SJSA1 (cell line): ENCODE measurements around the gene MAN2C1. TPM values are rescaled to one million over a fixed set of nuclear protein-coding genes. Genes with fewer than 3 reads are reported as not detected.
A peak's percentile ranks its signal among the peaks of the same experiment; 100 is the strongest.
"Not testable (repeated sequence)": the region's sequence is repeated elsewhere in the genome, so short reads cannot be mapped to it uniquely, and the experiment has no call there.

ENCODE experiments used
- DNase-seq, 2 experiments: peaks; one replicate each; pipeline ENCODE4 v3.0.0-alpha.2; 2015 to 2020; ENCODE audit warnings: low spot score in 2 of 2, low read depth in 1 of 2
- H3K27ac ChIP-seq: fragments of 250-450 bp; sonication (Bioruptor Pico); 2 replicates; pipeline ENCODE4 v1.5.1; 2020; ENCODE audit warnings: mild to moderate bottlenecking, moderate library complexity
- H3K27me3 ChIP-seq: fragments of 250-450 bp; sonication (Bioruptor Pico); replicated peaks from 2 replicates; pipeline ENCODE4 v1.5.1; 2020; ENCODE audit warnings: mild to moderate bottlenecking, moderate library complexity
- H3K36me3 ChIP-seq: fragments of 250-450 bp; sonication (Bioruptor Pico); 2 replicates; pipeline ENCODE4 v1.5.1; 2020; ENCODE audit warnings: mild to moderate bottlenecking
- H3K4me1 ChIP-seq: fragments of 250-450 bp; sonication (Bioruptor Pico); replicated peaks from 2 replicates; pipeline ENCODE4 v1.6.1; 2021; ENCODE audit warnings: mild to moderate bottlenecking
- H3K4me3 ChIP-seq: fragments of 250-450 bp; sonication (Bioruptor Pico); 2 replicates; pipeline ENCODE4 v1.5.1; 2020; ENCODE audit warnings: mild to moderate bottlenecking
- H3K9me3 ChIP-seq: fragments of 250-450 bp; sonication (Bioruptor Pico); replicated peaks from 2 replicates; pipeline ENCODE4 v1.5.1; 2020; ENCODE audit warnings: mild to moderate bottlenecking
- total RNA-seq: library from RNA; depleted of rRNA; stranded (reverse); fragments of >200 nt; shearing (Covaris generic); gene quantifications from 2 replicates; pipeline ENCODE4 v1.2.3, GENCODE V29; 2014; rRNA removed

The MAN2C1 gene
- total RNA-seq, 1 experiment from 2014 or later, result 55.7 TPM

DNA sequence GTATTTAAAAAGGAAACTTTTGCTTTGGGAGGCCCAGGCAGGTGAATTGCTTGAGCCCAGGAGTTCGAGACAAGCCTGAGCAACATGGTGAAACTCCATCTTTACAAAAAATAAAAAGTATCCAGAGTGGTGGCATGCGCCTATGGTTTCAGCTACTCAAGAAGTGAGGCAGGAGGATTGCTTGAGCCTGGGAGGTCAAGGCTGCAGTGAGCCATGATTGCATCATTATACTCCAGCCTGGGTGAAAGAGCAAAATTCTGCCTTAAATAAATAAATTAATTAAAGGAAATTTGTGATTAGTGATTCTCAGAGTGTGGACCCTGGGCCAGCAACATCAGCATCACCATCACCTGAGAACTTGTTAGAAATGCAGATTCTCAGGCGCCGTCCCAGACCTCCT is 42.5 kb downstream of the MAN2C1 start:
- no peaks in the 10 kb centered on the region for H3K27me3 ChIP-seq
- no peak for DNase-seq
- H3K4me1 ChIP-seq, result no peaks in the 10 kb centered on the region
- no peaks in the 10 kb centered on the region for H3K36me3 ChIP-seq
- no peak overlapping the region for H3K4me3 ChIP-seq
- no peak overlapping the region for H3K27ac ChIP-seq
- 0 out of 2 replicates have a peak, but pooled peaks cover 2% of the 10 kb centered on the region for H3K9me3 ChIP-seq

DNA sequence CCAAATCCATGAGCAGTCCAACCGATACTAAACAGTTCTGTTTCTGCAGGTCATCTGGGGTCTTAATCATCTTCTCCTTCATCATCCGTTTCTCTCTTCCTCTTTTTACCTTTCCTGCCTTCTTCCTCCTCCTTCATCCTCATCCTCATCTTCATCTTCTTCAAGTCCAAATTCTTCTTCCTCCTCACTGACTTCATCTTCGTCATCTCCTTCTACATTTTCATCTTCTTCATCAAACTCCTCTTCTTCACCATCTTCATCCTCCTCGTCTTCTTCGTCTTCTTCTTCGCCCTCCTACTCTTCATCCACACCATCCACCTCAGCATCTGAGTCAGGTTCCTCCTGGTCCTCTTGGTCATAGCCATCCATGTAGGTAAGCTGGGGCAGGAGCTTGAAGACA is 46.7 kb downstream of the MAN2C1 start:
- Histone ChIP-seq H3K36me3 (no peaks in the 10 kb centered on the region), H3K4me1 (no peaks in the 10 kb centered on the region), H3K27me3 (no peaks in the 10 kb centered on the region), H3K9me3 (0 out of 2 replicates have a peak, but pooled peaks cover 2% of the 10 kb centered on the region), H3K4me3 (no peak overlapping the region), H3K27ac (no peak overlapping the region)
- DNase-seq, result no peak

DNA sequence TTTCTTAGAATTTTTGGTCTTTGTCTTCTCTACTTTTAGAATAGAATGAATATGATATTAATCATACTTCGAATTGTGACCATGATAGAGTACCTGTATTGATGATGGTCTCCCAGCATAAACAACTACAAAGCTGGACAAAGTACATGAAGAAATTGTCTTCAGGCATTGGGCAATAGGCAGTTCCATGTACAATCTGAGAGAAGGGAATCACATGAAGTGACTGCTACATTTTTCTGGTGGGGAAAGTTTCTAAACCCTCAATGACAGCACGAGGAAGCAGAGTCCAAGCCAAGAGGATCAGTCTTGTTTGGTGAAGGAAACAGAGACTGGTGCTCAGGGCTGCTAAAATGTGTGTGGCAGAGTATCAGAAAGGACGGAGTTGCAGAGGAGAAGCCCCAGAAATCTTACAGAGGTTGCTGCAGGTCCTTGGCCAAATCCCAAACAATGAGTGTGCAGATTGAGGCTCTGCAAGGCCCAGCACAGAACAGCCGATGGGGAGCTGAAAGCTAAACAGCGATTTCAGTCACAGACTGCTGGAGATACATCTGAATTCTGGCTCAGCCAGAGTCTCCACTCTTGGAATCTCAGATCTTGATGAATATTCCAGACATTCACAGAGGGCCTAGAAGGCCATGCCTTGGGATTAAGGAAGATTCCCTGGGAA is 49.0 kb downstream of the MAN2C1 start:
- H3K4me3 ChIP-seq, H3K27ac ChIP-seq, H3K9me3 ChIP-seq, H3K4me1 ChIP-seq, DNase-seq, H3K36me3 ChIP-seq, H3K27me3 ChIP-seq: not testable (repeated sequence)

DNA sequence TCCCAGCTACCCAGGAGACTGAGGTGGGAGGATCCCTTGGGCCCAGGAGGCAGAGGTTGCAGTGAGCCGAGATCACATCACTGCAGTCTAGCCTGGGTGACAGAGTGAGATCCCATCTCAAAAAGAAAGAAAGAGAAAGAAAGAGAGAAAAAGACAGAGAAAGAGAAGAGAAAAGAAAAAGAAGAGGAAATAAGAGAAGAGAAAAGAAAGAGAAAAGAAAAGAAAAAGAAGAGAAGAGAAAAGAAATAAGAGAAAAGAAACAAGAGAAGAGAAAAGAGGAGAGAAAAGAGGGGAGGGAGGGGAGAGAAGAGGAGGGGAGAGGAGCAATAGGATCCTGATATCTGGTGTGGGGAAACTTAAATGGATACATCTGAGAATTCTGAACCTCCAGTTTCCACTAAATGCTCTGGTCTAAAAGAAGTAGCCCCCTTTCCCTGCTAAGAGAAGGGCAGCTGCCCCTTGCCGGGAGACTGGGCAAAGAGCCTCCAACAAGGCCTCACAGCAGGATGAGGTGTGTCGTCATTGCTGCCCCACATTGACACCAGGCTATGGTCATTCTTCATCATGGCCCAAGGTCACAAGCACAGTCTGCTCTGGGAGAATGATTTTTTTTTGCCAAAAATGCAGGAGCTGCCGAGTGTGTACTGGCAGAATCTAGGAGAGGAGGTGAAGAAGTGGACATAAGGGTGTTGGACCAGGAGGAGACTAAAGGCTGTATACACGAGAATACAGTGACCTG is 53.7 kb downstream of the MAN2C1 start:
- no peak overlapping the region for H3K27ac ChIP-seq
- no peaks in the 10 kb centered on the region for H3K36me3 ChIP-seq
- no peaks in the 10 kb centered on the region for H3K9me3 ChIP-seq
- H3K27me3 ChIP-seq, result no peaks in the 10 kb centered on the region
- no peaks in the 10 kb centered on the region for H3K4me1 ChIP-seq
- no peak for DNase-seq
- H3K4me3 ChIP-seq, result no peak overlapping the region

DNA sequence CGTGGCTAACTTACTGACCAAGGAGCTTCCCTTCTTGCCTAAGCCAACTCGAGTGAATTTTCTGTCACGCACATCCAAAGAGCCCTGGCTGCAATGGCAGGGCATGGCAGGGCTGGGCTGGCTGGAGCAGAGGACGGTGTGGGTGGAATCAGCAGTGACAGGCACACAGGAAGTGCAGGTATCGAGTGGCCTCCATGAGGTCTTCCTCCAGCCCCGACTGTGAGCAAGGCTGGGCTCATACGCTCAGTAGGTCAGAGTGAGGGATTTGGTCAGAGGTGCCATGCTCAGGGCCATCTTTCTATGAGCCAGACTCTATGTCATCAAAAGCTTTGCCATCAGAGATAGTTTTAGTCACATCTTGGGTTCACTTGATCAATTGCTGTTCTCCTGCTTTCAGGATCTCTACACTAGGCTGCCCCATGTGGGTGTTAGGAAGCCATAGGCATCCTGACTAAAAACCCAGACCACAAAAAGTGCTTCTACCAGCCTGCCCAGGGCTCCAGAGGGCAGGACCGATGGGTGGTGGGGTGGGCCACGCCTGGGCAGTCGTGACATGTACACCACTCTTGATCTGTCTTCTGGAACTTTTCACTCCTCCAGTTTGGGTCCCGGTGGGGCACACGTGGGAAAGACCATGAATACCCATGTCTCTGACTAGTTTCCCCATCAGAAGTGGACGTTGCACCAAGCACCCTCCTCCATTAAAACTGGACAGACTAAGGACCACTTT is 55.1 kb downstream of the MAN2C1 start:
- DNase-seq, result no peak
- Histone ChIP-seq H3K36me3 (no peaks in the 10 kb centered on the region), H3K9me3 (no peaks in the 10 kb centered on the region), H3K4me1 (no peaks in the 10 kb centered on the region), H3K27me3 (no peaks in the 10 kb centered on the region; the same call in 1 of the 2 replicates), H3K4me3 (no peak overlapping the region), H3K27ac (no peak overlapping the region)

DNA sequence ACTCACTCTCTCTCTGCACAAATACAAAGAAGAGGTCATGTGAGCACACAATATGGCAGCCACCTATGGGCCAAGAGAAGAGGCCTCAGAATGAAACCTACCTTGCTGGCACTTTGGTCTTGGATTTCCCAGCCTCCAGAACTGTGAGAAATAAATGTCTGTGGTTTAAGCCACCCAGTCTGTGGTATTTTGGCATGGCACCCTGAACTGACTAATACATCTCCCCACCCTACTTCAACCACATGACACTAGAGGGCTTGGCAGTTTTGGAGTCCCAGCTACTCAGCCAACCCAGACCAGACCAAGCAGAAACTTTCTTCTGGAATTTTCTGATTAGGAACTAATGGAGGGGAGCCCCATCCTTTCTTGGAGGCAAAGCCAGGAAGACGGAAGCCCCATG is 55.9 kb downstream of the MAN2C1 start:
- peak in 1 of 2 experiments; percentile 18 for DNase-seq
- not testable (repeated sequence) for H3K4me1 ChIP-seq, H3K36me3 ChIP-seq, H3K4me3 ChIP-seq, H3K9me3 ChIP-seq, H3K27me3 ChIP-seq, H3K27ac ChIP-seq

DNA sequence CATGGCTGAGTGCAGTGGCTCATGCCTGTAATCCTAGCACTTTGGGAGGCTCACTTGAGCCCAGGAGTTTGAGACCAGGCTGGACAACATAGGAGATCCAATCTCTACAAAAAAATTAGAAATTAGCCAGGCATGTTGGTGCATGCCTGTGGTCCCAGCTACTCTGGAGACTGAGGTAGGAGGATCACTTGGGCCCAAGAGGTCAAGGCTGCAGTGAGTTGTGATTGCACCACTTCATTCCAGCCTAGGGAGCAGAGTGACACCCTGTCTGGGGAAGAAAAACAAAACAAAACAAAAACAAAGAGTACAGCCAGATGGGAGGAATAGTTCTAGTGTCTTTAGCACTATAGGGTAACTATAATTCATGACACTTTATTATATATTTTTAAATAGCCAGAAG is 58.7 kb downstream of the MAN2C1 start:
- H3K4me1 ChIP-seq, result no peaks in the 10 kb centered on the region
- H3K4me3 ChIP-seq, result no peak overlapping the region
- H3K9me3 ChIP-seq, result no peaks in the 10 kb centered on the region
- no peak for DNase-seq
- H3K36me3 ChIP-seq, result no peaks in the 10 kb centered on the region
- H3K27me3 ChIP-seq, result peaks cover 16% of the 10 kb centered on the region
- H3K27ac ChIP-seq, result no peak overlapping the region

DNA sequence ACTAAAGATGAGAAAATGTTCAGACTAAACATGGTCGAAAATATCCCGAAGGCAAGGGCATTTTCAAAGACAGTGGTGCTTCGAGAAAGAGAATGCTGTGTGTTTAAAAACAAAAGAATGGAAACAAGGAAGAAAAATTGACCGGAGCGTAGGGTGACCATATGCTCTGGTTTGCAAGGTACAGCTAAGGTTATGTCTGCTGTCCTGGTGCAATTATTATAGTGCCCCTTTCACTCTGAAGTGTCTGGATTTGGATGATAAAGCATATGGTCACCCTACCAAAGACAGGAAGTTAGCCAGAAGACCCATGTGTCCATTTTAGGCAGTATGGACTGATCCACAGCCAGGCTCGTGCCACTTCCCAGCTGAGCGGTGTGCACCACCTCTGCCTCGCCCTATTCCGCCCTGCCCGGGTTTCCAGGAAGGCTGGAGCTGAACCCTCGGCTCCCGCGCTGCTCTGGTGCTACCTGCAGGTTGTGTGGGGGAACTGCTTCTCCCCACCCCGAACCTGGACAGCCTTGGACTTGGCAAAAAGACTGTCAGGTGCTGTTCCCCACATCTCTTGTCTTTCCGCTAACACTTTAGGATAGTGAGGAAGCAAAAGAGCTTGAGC is 60.5 kb downstream of the MAN2C1 start:
- peak; percentile 4 to 56 for DNase-seq
- Histone ChIP-seq H3K27ac (no peak overlapping the region), H3K4me3 (no peak overlapping the region), H3K9me3 (no peaks in the 10 kb centered on the region), H3K27me3 (peaks cover 26% of the 10 kb centered on the region), H3K4me1 (no peaks in the 10 kb centered on the region), H3K36me3 (no peaks in the 10 kb centered on the region)

DNA sequence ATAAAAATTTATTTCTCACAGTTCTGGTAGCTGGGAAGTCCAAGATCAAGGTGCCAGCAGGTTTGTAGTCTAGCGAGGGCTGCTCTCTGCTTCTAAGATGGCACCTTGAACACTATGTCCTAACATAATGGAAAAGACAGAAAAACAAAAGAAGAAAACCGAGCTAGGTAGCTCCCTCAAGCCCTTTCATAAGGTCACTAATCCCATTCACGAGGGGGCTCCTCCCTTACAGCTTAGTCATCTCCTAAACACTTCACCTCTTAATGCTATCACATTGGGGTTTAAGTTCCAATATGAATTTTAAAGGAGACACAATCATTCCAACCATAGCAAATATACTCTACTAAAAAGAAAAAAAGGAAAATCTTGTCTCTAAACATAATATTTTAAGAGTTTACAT is 62.2 kb downstream of the MAN2C1 start:
- Histone ChIP-seq H3K27me3 (peaks cover 26% of the 10 kb centered on the region), H3K9me3 (no peaks in the 10 kb centered on the region), H3K27ac (no peak overlapping the region), H3K4me3 (no peak overlapping the region), H3K36me3 (no peaks in the 10 kb centered on the region), H3K4me1 (no peaks in the 10 kb centered on the region)
- no peak for DNase-seq

Other genes starting within 250 kb of the MAN2C1 start
- 21.8 and 22.7 TPM in 2 replicates for gene C15orf39, start 166.7 kb downstream of the MAN2C1 start, total RNA-seq
- not detected in 2 replicates for gene GOLGA6C, start 110.3 kb downstream of the MAN2C1 start, total RNA-seq
- gene GOLGA6D, start 85.8 kb downstream of the MAN2C1 start, total RNA-seq, result not detected in 2 replicates
- 106 and 156 TPM in 2 replicates for gene COMMD4, start 32.5 kb downstream of the MAN2C1 start, total RNA-seq
- 0.29 and 1.6 TPM in 2 replicates for gene NEIL1, start 21.6 kb downstream of the MAN2C1 start, total RNA-seq
- gene SIN3A, start 83.1 kb upstream of the MAN2C1 start, total RNA-seq, result 11.7 and 29.4 TPM in 2 replicates
- 23.5 and 35.1 TPM in 2 replicates for gene PTPN9, start 210.7 kb upstream of the MAN2C1 start, total RNA-seq